PFSK-1 (cell line): ENCODE measurements around the gene AHDC1.

Experiments used
- FOXP2 ChIP-seq: optimal IDR thresholded peaks from 2 replicates; pipeline ENCODE3; 2011; ENCODE audit warnings: borderline replicate concordance, control low read depth, inconsistent platforms; ENCODE audit not compliant: insufficient read depth; ENCODE audit errors: extremely low read length, extremely low read depth
- POLR2AphosphoS5 ChIP-seq: IDR thresholded peaks from 2 replicates; pipeline ENCODE4 v1.6.1; 2012; ENCODE audit warnings: low read depth, mild to moderate bottlenecking, control low read depth, low read length, moderate library complexity
- SIN3A ChIP-seq: IDR thresholded peaks from 2 replicates; pipeline ENCODE4 v1.6.1; 2012; ENCODE audit warnings: mild to moderate bottlenecking, low read length, moderate library complexity, borderline replicate concordance; ENCODE audit not compliant: insufficient read depth
- TAF1 ChIP-seq: IDR thresholded peaks from 2 replicates; pipeline ENCODE4 v1.6.1; 2012; ENCODE audit warnings: low read length, control low read depth, borderline replicate concordance; ENCODE audit not compliant: insufficient read depth
- TF ChIP-seq, protein P1 (sequence below), 2 experiments: IDR thresholded peaks; 2 replicates each; pipeline versions ENCODE4 v1.6.1 to v1.8.0; 2011 to 2012; ENCODE audit warnings: low read depth in 2 of 2, low read length in 2 of 2, control low read depth in 1 of 2, inconsistent platforms in 1 of 2, mild to moderate bottlenecking in 1 of 2, moderate library complexity in 1 of 2; ENCODE audit not compliant: insufficient read depth in 1 of 2

Gene AHDC1

DNA sequence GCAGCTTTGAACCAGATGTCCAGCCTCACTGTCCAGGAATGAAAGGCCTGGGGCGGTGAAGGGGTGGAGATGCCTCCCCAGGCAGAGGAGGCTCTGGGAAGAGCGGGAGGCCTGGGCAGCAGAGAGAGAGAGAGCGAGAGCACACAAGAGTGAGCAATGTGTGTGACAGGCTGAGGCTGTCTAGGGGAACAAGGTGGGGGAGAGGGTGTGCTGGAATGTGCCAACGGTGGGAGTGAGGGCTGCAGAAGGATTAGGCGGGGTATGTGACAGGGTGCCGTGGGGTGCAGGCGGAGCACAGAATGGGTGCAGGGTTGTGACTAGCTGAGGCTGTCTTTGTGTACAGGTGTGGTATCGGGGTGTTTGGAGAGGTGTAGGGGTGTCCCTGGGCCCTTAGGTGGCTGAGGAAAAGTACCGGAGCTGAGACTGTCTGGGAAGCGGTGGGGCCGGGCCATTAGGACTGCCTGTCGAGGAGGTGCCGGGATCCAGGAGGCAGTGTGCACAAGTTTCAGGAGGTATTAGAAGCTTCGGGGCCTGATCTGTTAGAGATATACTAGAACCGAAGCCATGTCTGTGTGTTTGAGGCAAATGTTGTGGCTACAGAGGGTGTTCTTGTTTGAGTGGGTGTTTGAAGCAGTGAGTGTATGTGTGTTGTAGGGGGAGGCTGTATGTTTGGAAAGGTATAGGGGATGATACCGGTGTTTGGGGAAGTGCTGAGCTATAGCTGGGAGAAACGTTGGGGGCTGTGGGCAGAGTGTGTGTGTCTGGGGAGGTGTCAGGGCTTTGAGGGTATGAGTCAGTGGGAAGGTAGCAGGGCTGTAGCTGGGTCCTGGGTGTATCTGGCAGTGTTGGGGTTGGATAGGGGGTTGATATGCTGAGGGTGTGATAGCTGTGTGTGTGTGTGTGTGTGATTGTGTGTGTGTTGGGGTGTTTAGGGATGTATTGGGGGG, 9.1 kb downstream of the AHDC1 start:
- TF ChIP-seq FOXP2 (no peak), SIN3A (no peak), TAF1 (no peak), POLR2AphosphoS5 (no peak)
- TF ChIP-seq, protein P1, sequence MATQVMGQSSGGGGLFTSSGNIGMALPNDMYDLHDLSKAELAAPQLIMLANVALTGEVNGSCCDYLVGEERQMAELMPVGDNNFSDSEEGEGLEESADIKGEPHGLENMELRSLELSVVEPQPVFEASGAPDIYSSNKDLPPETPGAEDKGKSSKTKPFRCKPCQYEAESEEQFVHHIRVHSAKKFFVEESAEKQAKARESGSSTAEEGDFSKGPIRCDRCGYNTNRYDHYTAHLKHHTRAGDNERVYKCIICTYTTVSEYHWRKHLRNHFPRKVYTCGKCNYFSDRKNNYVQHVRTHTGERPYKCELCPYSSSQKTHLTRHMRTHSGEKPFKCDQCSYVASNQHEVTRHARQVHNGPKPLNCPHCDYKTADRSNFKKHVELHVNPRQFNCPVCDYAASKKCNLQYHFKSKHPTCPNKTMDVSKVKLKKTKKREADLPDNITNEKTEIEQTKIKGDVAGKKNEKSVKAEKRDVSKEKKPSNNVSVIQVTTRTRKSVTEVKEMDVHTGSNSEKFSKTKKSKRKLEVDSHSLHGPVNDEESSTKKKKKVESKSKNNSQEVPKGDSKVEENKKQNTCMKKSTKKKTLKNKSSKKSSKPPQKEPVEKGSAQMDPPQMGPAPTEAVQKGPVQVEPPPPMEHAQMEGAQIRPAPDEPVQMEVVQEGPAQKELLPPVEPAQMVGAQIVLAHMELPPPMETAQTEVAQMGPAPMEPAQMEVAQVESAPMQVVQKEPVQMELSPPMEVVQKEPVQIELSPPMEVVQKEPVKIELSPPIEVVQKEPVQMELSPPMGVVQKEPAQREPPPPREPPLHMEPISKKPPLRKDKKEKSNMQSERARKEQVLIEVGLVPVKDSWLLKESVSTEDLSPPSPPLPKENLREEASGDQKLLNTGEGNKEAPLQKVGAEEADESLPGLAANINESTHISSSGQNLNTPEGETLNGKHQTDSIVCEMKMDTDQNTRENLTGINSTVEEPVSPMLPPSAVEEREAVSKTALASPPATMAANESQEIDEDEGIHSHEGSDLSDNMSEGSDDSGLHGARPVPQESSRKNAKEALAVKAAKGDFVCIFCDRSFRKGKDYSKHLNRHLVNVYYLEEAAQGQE (IDR thresholded peaks at IDR 0.05; ENCODE audit: insufficient read depth in 1 of 2, low read depth in 2 of 2, low read length in 2 of 2), result no peak

DNA sequence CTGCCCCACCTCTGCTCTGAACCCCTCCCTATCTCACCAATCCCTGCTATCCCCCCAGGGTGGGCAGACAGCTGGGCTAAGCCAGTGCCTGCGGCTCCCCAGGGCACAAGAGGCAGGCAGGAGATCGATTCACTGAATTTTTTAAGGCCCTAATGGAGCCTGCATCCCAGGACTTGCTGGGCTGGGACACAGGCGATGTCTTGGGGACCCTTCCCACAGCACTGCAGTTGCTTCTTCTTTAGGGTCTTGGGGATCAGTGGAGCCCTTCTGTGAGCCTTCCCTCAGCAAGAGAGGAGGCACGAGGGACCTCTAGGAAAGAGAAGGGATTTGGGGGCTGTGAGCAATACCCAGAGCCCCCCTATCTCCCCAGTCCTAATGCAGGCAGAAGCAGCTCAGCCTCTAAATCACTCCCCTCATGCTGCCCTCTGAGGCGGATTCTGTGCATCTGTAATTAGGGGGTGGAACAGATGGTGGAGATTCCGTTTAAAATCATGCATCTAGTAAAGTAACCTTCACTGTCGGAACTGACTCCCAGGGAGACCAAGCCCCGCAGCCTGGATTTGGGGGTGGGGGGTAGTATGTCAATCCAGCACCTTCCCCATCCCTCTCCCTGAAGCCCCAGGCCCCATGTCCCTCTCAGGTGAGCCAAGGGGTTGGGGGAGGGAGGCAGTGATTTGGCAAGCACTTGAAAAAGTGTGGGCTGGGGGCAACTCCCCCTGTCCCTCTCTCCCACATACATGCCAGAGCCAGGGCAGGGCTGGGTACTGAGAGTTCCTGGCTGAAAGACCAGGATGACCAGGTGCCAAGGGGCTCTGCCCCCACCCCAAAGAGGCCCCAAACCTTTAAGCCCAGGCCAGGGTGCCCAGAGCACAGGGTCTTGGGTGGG, 10.0 kb downstream of the AHDC1 start:
- TF ChIP-seq FOXP2, result no peak
- TF ChIP-seq SIN3A, result no peak
- TF ChIP-seq, protein P1 (IDR thresholded peaks at IDR 0.05; ENCODE audit: insufficient read depth in 1 of 2, low read depth in 2 of 2, low read length in 2 of 2), result no peak
- no peak for TF ChIP-seq POLR2AphosphoS5
- TF ChIP-seq TAF1, result no peak

DNA sequence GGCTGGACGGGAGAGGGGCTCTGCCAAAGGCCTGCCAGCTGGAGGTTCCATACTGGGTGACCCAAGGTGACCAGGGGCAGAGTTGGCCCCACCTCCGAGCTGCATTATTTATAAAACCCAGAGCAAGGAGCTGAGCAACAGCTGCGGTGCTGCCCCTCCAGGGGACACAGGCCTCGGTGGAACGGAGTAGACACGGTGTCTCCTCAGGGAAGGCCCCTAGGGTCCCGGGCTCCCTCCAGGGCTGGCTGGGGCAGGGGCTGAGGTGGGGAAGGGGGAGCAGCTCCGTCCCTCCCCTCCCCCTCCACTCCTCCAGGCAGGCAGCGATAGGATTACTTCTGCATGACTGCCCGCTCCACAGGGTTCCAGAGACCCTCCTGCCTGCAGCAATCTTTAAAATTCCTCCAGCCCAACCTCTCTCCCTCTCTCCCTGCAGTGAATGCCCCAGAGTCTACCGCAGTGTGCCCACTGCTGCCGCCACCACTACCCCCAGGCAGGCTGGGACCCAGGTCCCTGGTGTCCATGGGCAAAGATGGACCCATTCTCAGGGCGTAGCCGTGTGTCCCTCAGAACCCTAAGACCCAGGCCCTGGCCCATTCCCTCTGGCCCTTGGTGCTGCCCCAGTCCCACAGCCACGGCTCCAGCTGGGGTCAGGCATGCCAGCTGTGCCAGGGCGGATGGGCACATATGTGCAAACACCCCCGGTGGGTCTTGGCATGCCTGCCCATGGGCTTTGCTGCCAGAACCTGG, 10.8 kb downstream of the AHDC1 start:
- TF ChIP-seq FOXP2, result no peak
- no peak for TF ChIP-seq TAF1
- TF ChIP-seq POLR2AphosphoS5, result no peak
- no peak for TF ChIP-seq SIN3A
- TF ChIP-seq, protein P1 (IDR thresholded peaks at IDR 0.05; ENCODE audit: insufficient read depth in 1 of 2, low read depth in 2 of 2, low read length in 2 of 2), result no peak

DNA sequence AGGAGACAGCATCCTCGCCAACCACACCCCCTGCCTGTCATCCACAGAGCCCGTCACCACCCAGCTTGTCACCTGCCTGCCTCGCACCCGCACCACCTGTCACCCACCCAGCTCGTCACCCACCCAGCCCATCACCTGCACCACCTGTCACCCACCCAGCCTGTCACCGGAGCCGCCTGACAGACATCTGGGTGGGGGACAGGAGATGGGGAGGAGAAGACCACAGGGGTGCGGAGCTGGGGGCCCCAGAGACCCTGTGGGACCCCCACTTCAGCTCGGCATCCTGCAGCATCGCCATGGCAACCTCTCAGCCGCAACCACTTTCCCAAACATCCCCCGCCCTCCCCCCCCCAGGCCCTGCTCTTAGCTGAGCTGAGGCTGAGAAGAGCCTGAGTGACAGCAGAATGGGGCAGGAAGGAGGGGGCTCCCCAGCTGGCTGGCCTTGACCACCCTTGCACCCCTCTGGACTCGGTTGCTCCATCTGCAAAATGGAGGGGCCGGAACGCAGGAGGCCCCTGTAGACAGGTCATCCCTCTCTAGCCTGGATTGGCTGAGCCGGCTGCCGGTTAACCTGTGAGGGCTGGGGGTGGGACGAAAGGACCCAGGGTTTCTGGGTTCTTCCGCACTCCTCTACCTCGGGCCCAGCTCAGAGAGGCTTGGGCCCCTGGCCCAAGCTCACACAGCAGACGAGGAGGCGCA, 11.6 kb downstream of the AHDC1 start:
- TF ChIP-seq POLR2AphosphoS5 (no peak), FOXP2 (no peak), SIN3A (no peak), TAF1 (no peak)
- TF ChIP-seq, protein P1 (IDR thresholded peaks at IDR 0.05; ENCODE audit: insufficient read depth in 1 of 2, low read depth in 2 of 2, low read length in 2 of 2), result no peak
